ENCODE measurements around the gene ADAMTS14. TPM values are rescaled to one million over a fixed set of nuclear protein-coding genes. Genes with fewer than 3 reads are reported as not detected.

The ADAMTS14 gene
- total RNA-seq, 1 experiment from 2014 or later = 1.6 TPM

GRCh38 chr10:70693619-70694335 is 21.5 kb downstream of the ADAMTS14 start:
- DNase-seq = no peak
- no peak overlapping the region for H2BK120ac ChIP-seq (ENCODE audit: low read depth, low read length, poor library complexity, severe bottlenecking)
- H3K27me3 Mint-ChIP-seq (ENCODE audit: low read depth) = no peaks in the 10 kb centered on the region; the same call in 1 of the 2 replicates
- no peak overlapping the region for H4K5ac ChIP-seq (ENCODE audit: insufficient read length, low read depth, low read length)
- no peak overlapping the region for H2BK15ac ChIP-seq (ENCODE audit: low read depth, low read length)
- no peak overlapping the region for H3K27ac Mint-ChIP-seq
- no peak overlapping the region for H2AK5ac ChIP-seq (ENCODE audit: insufficient read length, low read length)
- H3K4ac ChIP-seq (ENCODE audit: low read depth, low read length) = no peak overlapping the region
- WGBS (ENCODE audit: extremely low coverage, insufficient read length, low lambda C conversion rate) = no CpG with 5 or more reads among the region's 19 CpGs
- H3K9me3 Mint-ChIP-seq = peaks cover 5 to 7% of the 10 kb centered on the region in 2 experiments; a peak in 2 of 5 replicates
- H3T11ph ChIP-seq (ENCODE audit: low read length) = no peak overlapping the region
- peaks cover 2% of the 10 kb centered on the region; the same call in 1 of the 2 replicates for H3K4me1 ChIP-seq (ENCODE audit: insufficient read depth, low read length)
- H3K56ac ChIP-seq (ENCODE audit: insufficient read length, low read depth, low read length) = no peak overlapping the region
- no peaks in the 10 kb centered on the region for H3K27me3 ChIP-seq (ENCODE audit: insufficient read depth, low read length)
- no peak overlapping the region for H3K14ac ChIP-seq (ENCODE audit: insufficient read depth, low read length)
- no peaks in the 10 kb centered on the region for H3K23me2 ChIP-seq (ENCODE audit: insufficient read length, low read depth, low read length, poor library complexity, severe bottlenecking)
- no peak overlapping the region for H4K8ac ChIP-seq (replicated peaks; ENCODE audit: insufficient read length, low read depth, low read length)
- H3K9me3 ChIP-seq (ENCODE audit: control insufficient read depth, low read depth, low read length) = no peaks in the 10 kb centered on the region
- no peak overlapping the region for H3K27ac ChIP-seq (ENCODE audit: insufficient read length, low read depth, low read length)
- no peak overlapping the region for H3K23ac ChIP-seq (ENCODE audit: insufficient read length, low read depth, low read length)
- no peaks in the 10 kb centered on the region for H4K20me1 ChIP-seq (ENCODE audit: control insufficient read depth, insufficient read depth, insufficient read length)
- no peak overlapping the region for H2AFZ ChIP-seq (ENCODE audit: low read length)
- peaks cover 0 to 5% (median 4%) of the 10 kb centered on the region in 3 experiments; a peak in 2 of 7 replicates for H3K36me3 Mint-ChIP-seq (ENCODE audit: insufficient read depth in 1 of 3, low read depth in 3 of 3)
- no peak overlapping the region for H3K4me3 Mint-ChIP-seq
- no peaks in the 10 kb centered on the region for H3K79me2 ChIP-seq (ENCODE audit: insufficient read depth, low read length)
- H3K4me2 ChIP-seq (ENCODE audit: insufficient read depth, insufficient read length, low read length) = no peak overlapping the region
- no peak overlapping the region for H3K9ac ChIP-seq (ENCODE audit: extremely low read depth, insufficient read length, low read length)
- H3K4me1 Mint-ChIP-seq = peaks cover 17 to 18% of the 10 kb centered on the region in 2 experiments
- H3K18ac ChIP-seq (ENCODE audit: insufficient read length, low read depth, low read length) = no peak overlapping the region
- no peak for TF ChIP-seq CTCF (conservative IDR thresholded peaks at IDR 0.05)
- H2BK12ac ChIP-seq (ENCODE audit: insufficient read length, low read depth, low read length) = no peak overlapping the region
- H4K91ac ChIP-seq (ENCODE audit: insufficient read length, low read depth, low read length) = no peak overlapping the region
- H3K79me1 ChIP-seq (ENCODE audit: insufficient read depth, low read depth, low read length, poor library complexity, severe bottlenecking) = no peaks in the 10 kb centered on the region
- H2BK5ac ChIP-seq (ENCODE audit: insufficient read length, low read length) = no peak overlapping the region
- H2BK20ac ChIP-seq (ENCODE audit: low read depth, low read length, poor library complexity, severe bottlenecking) = no peak overlapping the region
